Activated CD4-positive, alpha-beta T cell treated with anti-CD3 and anti-CD28 coated beads for 24 hours (primary cell): ENCODE results near the gene EDIL3.

Source experiments
- DNase-seq, 2 donors: peaks; one replicate each; pipeline ENCODE4 v3.0.0-alpha.2; 2020; ENCODE audit warnings: low read depth in 2 of 2

Gene EDIL3

DNA sequence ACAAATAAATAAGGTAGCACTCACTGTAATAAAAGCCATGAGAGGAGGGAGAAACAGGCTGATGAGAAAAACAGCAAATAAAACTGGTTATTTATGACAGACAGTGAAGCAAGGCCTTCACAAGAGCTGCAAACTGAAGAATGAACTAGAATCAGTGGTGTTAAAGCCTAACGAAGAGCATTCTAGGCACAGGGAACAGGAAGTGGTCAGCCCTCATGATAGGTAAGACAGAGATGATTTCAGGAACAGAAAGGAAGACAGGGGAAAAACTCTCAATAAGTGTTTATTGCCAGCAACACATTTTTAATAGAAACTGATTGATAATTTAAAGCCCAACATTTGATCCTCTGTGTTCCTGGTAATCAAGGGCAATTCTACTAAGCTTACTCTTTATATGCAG is 124.5 kb downstream of the EDIL3 start:
- DNase-seq = no peak

DNA sequence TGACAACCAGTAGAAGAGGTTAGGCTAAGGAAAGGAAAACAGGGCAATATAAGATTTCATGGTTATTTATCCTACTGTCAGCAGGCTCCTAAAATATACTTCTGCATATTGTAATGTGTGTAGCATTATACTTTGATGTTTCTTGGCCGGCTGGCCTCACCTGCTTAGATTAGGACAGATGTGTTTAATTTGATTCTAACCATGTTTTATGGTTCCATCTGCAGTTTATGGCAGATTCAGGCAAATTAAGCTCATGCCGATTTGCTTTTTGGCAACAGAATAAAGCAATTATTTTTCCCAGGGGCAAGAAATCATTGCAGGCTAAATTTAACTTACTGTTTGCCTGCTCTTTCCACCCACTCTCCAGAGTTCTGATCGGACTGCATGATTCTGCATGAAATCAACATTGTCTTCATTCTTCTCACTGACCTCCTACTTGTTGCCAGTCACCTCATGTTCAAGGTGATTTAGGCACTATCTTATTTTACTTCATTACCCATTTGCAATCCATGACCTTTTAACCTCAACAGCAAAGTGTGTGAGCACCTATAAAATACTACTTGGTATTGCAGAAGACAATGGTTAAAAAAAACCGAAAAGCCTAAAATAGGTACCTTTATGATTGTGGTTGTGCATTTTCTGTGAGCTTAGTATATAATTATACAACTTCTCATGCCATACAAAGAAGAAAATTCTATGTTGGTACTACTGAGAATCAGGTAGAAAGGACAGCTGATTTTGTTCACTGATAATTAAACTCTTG is 125.2 kb downstream of the EDIL3 start:
- DNase-seq = no peak

DNA sequence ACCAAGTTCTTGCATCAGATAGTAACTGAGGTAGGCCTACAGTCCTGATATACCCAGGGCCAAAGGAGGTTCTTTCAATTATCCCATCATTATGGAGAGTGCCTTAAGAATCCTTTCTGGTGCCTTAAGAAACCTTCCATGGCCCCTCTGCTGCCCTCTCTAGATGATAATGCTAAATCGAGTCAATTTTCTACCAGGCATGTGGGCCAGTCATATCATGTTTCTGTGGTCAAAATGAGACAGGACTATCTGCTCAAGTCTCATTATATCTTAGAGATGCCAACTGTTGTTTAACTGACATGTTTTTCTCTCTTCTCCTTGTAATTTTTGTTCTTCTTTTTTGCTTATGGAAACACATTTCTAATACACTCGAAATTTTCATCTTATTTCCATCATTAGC is 127.6 kb downstream of the EDIL3 start:
- DNase-seq = no peak

DNA sequence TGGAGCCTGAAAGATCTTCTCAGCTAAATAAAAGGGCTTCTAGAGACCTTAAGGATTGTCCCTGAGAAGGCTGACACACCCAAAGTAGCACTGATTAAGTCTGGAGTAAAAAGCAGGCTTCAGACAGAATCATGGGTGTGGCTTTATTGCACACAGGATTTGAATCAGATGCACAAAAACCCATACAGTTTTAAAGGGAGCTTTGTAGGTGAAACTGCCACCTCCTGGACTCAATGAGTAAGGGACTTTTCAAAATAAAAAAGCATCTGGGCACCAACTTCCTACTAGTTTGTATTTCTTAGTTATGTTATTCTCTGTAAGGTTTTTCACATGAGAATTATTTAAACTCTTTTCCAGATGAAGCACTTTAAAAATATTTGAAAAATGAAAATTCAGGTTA is 129.4 kb downstream of the EDIL3 start:
- DNase-seq = no peak

DNA sequence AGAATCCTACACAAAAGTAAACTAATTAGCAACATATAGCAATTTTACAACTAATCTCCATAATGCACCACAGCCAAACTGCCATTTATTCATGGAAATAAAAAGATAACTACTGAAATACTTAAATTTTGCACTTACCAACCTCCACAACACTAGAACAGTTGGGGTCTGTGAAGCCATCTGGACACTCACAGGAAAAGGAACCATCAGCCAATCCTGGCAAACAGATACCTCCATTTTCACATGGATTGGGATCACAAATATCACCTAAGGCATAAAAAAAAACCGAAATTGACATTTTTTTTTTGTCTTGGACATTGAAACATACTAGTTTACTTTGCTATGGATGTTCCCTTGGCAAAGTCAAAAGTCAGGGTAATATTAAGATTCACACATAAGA is 130.7 kb downstream of the EDIL3 start:
- DNase-seq = no peak

DNA sequence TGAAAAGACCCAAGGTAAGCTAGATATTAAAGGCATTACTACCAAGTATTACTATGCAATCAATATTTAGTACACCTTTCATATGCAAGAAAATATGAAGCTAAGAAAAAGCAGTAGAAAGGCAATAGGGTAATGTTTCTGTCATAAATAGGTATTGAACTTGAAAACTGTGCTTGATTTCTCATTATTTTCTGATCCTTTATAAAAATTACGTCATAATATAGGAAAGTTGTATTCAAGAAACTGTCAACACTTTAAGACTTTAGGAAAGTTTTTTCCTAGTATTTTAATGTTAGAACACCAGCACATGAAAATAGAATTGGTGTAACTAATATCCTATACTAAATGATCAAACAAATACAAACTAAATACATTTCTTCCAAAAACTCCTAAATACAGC is 133.2 kb downstream of the EDIL3 start:
- no peak for DNase-seq

DNA sequence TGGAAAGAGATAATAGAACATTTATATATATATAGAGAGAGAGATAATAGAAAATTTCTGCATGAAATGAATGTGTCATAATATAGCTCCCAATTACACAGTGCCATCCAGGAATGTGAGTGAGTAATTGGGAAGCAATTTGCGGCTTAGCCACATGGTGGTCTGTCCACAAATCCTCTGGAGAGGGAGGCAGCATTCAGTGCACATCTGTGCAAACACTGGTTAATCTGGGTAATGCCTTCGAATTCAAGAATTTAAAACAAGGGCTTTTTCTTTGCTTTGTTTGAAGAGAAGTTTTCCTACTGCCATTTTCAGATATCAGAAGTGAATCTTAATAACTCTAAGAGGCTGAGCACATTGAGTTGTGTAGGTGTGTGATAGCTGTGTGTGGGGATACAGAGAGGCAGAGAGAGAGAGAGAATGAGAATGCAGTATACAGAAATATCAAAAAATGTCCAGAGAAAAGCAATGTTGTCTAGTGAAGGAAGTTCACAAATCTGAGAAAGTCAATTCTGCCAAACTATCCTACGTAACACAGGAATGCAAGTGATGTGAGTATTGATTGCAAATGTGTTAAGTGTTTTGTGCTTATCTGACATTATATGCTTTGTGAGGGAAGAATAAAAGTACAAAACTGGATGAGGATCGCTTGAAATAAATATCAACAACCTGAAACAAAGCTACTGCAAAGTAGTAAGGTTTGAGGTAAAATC is 134.6 kb downstream of the EDIL3 start:
- no peak for DNase-seq

DNA sequence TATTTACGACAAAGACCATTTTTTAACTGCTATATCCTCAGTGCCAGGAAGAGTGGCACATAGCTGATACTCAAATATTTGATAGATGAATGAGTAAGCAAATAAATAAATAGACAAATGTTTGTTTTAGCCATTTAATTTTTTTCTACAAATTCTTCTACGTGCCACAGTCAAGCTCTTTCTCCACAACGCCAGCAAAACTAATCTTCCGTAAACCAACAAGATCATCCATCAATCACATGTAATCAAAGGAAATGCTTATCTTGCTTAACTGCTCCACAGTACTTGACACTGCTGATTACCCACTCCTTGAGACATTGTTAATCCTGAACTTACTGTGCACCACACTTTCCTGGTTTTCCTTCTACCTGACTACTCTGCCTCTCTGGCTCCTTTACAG is 136.7 kb downstream of the EDIL3 start:
- no peak for DNase-seq

DNA sequence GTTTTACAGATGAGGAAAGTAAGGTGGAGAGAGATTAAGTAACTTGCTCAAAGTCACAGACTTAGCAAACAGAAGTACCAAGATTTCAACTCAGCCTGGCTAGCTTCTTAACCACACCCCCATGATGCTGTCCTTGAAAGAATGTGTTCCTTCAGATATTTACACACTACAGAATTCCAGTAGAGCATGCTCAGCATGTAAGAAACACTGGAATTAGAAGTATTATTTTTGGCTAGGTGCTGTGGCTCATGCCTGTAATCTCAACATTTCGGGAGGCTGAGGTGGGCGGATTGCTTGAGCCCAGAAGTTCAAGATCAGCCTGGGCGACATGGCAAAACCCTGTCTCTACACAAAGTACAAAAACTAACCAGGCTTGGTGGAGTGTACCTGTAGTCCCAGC is 142.4 kb downstream of the EDIL3 start:
- no peak for DNase-seq

DNA sequence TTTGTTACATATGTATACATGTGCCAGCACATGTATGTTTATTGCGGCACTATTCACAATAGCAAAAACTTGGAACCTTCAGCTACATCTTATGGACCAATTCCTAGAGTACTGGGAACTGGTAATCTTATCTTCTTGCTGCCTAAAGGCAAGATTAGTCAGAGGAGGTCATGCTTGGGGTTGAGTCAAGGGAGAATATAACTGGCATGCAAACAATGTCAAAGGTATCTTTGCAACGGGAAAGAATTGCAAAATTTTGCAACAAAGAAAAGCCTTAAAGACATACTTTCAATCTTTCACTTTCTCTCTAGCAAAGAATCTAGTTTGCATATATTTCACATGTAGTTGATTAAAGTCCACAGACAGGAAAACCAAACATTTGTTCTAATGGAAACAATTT is 145.2 kb downstream of the EDIL3 start:
- no peak for DNase-seq

DNA sequence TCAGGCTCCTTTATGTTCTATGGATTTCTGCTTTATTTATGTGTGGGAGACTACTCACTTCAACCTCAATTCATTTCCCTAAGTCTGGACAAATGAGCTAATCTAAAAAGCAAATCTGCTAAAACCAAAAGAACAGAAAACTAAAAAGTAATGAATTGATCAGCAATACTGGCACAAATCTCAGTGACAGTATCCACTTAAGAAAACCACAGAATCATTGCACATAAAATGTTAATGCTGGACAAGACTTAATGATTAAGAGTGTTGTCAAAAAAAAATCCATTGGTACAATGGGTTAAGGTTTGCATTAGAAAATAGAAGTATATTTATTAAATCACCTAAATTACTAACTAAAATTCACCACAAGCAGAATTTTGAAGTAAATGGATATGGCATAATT is 147.6 kb downstream of the EDIL3 start:
- DNase-seq = no peak

DNA sequence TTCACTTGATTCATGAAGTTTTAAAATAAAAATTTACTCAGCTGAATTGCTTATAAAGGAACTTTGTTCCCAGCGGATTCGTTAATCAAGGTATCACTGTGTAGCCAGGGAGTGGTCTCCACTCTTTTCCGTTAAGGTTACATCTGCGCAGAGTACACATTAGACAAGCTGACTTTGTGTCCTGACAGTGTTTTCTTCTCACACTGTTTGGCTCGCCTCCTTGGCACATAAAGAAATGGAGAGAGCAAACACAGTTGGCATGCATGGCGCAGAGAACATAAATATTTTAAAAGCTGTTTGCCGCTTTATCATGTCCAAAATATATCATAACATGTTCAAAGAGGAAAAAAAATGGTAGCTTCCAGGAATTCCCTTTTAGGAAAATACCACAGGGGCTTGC is 153.2 kb downstream of the EDIL3 start:
- DNase-seq = no peak

DNA sequence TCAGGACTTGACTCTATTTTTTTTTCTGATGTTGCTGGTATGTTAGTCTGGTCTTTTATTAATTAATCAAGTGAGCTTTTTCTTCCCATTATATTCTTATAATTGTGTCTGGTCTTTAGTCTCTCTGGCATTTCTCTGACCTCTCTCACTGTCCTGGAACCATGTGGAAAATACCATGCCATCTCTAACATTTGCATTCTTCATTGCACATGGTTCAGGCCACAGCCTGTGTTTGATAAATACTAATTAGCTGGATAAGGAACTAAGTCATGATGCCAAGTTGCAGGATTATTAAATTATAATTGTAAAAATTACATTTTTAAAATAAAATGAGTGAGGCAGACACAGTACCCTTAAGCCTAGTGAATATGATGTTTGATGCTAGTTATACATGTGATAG is 155.6 kb downstream of the EDIL3 start:
- no peak for DNase-seq

DNA sequence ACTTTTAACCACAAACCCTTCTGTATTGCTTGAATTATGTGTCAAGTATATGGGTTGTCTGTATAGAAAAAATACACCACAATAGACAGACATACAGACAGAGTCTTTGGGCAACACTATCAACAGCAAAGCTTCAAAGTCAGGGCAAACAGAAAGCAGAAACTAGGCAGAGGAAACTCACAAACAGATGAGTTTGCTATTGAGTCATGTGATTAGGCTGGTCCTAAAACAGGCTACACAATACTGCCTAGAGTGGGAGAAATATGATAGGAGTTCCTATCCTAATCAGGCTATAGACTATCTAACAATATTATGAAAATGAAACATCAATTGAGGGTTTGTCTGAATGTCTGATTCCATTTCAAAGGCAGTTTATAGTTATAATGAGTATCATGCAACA is 156.4 kb downstream of the EDIL3 start:
- no peak for DNase-seq

DNA sequence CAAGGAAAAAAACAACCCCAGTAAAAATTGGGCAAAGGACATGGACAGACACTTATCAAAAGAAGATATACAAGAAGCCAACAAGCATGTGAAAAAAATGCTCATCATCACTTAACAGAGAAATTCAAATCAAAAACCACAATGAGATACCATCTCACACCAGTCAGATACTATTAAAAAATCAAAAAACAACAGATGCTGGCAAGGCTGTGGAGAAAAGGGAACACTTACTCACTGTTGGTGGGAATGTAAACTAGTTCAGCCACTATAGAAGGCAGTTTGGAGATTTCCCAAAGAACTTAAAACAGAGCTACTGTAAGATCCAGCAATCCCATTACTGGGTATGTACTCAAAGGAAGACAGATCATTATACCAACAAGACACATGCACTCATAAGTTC is 157.4 kb downstream of the EDIL3 start:
- DNase-seq = no peak

DNA sequence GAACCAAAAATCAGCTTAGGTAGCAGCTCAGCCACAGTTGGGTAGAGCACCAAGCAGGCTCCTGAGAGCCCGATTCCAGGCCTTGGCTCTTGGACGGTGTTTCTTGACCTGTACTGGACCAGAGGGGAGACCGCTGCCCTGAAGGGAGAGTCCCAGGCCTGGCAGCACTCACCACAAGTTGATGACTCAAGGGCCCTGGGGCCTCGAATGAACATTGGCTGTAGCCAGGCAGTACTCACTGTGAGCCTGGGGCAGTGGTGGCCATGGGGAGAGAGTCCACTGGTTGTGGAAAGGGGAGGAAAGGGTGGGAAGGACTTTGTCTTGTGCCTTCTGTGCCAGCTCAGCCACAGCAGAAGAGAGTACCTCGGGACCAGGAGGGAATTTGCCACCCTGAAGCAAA is 166.1 kb downstream of the EDIL3 start:
- DNase-seq = no peak

DNA sequence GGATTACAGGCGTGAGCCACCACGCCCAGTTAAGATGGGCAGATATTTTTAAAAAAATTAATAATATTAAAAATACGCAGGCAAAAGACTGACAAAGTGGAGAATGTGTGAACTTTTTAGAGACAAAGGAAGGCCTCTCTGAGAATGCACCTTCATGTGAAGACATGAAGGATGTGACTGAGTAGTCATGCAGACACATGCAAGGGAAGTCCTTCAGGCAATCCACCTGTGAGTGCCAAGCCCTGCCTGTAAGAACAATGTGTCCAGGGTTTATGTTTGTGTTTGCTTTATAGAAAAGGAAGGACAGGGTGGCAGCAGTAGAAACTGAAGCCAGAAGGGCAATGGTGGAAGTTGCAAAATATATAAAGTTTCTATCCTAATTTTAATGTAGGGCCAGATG is 169.2 kb downstream of the EDIL3 start:
- DNase-seq = no peak

DNA sequence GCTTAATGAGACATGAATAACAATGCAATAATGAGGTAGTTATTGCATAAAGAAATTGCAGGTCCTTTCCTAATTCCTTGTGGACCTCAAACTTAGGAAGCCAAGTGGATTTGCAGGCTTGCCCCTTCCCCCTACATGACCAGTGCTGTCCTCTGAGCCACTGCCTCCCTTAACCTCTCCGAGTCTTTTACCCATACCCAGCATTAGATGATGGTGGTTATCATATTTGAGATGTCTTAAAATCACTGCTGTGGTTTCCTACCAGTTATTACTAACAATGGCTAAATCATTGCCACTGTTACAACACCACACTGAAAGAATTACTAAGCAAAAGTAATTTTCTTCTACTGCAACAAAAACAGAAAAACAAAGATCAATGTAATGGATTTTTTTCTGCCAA is 170.8 kb downstream of the EDIL3 start:
- no peak for DNase-seq

DNA sequence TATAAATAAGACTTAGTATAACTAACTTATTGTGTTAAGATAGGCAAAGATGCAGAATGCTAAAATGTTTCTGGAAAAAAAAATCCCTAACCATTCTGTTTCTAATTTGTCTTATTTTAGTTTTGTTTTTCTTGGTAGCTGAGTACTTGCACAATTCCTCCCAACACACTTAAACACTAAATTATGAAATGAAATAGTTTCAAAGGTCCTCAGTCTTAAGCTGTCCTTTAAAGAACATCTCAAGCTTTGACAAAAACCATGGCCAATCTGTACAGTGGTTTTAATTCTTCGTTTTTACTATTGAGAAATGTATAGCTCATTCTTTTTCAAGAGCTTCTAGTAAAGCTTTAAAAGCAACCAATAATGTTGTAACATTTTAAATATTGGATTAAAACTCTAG is 171.5 kb downstream of the EDIL3 start:
- DNase-seq = no peak

DNA sequence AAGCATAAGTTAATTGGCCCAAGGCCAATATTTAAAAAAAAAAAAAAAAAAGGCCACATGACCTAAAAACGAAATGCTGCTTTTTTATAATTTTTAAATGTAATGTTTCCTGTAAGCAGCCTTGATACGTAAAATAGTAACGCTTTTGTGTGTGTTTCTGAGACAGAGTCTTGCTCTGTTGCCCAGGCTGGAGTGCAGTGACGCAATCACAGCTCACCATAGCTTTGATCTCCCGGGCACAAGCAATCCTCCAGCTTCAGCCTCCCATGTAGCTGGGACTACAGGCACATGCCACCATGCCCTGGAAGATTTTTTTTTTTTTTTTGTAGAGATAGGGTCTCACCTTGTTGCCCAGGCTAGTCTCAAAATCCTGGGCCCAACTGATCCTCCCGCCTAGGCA is 179.9 kb downstream of the EDIL3 start:
- no peak for DNase-seq

DNA sequence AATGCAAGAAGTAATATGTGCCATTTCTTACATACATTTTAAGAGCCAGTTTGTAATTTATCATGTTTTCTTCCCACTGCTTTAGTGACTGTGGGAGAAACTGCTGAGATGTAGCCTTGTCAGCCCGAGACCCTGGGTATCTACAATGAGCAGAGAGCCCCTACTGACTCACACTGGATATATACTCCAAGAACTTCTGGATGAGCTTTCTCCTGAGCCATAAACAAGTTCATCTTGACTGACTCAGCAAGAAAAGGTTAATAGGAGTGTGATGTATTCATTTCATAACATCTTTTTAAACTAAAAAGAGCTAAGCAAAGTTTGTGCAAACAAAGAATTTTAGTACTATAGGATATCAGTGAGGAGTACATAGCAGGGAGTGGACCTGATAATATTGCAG is 182.5 kb downstream of the EDIL3 start:
- no peak for DNase-seq

DNA sequence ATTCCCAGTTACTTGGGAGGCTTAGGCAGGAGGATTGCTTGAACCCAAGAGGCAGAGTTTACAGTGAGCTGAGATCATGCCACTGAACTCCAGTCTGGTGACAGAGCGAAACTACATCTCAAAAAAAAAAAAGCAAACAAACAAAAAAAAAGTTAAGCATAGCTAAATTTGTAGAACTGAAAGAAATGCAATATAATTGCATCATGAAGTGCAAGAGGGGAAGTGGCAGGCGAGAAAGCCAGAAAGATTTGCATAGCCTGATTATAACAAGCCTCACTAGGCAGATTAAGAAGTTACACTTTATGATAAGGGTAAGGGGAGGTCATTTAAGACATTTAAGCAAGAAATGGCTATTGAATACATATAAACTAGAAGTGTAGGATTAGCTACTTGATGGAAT is 187.1 kb downstream of the EDIL3 start:
- DNase-seq = no peak

DNA sequence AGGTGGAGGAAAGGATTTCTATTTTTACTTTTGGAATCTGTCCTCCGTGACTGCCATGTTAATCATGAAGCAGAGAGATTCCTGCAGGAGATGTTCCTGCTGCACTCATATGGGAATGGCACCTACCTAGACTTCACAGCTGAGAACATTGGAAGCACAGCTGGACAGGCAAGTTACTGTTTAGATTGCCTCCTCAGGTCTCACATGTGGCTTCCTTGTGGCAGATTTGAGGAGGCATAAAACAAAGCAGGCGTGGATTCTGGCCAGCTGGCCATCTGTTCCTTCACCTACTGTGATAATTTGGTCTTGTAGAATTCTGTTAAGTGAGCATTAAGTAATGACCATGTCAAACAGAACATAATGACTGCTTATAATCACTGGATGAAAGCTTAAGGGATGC is 193.4 kb downstream of the EDIL3 start:
- no peak for DNase-seq

DNA sequence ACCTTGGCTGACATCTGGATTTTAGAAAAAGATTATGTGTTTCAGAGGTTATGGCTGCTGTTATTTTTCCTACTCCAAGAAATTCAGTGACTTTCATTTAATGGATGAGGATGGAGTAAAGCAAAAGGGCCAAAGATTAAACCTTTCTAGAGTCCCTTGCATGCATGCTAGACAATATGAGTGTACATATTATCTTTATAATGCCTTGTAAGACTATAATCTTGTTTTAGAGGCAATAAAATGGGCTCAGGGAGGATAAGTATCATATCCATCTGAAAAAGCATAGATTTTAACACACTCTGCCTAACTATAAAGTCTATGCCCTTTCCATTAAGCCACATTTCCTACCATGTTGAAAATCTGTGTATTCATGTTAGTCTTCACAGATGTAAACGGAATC is 199.8 kb downstream of the EDIL3 start:
- no peak for DNase-seq
